OCI-LY3 (cell line): ENCODE measurements around the gene ATXN7.

ENCODE experiments used
- CTCF ChIP-seq: fragments of 200-600, 300-600 bp; sonication (generic); IDR thresholded peaks from 2 replicates; pipeline ENCODE4 v1.5.1; 2014; ENCODE audit warnings: antibody characterized with exemption, low read length, low read depth
- EZH2phosphoT487 ChIP-seq: fragments of 200-600 bp; shearing (Covaris generic); IDR thresholded peaks from 2 replicates; pipeline ENCODE4 v1.6.1; 2018; ENCODE audit warnings: antibody characterized with exemption, mixed run types, low read depth

GRCh38 chr3:64000453-64001055 is 136.9 kb downstream of the ATXN7 start:
- TF ChIP-seq CTCF (no peak), EZH2phosphoT487 (no peak)
